HG03064 (cell line): ENCODE results near the gene MYOCD.
"Not testable (repeated sequence)": the region's sequence is repeated elsewhere in the genome, so short reads cannot be mapped to it uniquely, and the experiment has no call there.

ENCODE experiments used
- ATAC-seq: cut with Tn5 transposase; IDR thresholded peaks from one replicate; pipeline ENCODE4 v1.9.1; 2021; ENCODE audit warnings: low read depth; ENCODE audit not compliant: unreplicated experiment

MYOCD gene, protein sequence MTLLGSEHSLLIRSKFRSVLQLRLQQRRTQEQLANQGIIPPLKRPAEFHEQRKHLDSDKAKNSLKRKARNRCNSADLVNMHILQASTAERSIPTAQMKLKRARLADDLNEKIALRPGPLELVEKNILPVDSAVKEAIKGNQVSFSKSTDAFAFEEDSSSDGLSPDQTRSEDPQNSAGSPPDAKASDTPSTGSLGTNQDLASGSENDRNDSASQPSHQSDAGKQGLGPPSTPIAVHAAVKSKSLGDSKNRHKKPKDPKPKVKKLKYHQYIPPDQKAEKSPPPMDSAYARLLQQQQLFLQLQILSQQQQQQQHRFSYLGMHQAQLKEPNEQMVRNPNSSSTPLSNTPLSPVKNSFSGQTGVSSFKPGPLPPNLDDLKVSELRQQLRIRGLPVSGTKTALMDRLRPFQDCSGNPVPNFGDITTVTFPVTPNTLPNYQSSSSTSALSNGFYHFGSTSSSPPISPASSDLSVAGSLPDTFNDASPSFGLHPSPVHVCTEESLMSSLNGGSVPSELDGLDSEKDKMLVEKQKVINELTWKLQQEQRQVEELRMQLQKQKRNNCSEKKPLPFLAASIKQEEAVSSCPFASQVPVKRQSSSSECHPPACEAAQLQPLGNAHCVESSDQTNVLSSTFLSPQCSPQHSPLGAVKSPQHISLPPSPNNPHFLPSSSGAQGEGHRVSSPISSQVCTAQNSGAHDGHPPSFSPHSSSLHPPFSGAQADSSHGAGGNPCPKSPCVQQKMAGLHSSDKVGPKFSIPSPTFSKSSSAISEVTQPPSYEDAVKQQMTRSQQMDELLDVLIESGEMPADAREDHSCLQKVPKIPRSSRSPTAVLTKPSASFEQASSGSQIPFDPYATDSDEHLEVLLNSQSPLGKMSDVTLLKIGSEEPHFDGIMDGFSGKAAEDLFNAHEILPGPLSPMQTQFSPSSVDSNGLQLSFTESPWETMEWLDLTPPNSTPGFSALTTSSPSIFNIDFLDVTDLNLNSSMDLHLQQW

DNA sequence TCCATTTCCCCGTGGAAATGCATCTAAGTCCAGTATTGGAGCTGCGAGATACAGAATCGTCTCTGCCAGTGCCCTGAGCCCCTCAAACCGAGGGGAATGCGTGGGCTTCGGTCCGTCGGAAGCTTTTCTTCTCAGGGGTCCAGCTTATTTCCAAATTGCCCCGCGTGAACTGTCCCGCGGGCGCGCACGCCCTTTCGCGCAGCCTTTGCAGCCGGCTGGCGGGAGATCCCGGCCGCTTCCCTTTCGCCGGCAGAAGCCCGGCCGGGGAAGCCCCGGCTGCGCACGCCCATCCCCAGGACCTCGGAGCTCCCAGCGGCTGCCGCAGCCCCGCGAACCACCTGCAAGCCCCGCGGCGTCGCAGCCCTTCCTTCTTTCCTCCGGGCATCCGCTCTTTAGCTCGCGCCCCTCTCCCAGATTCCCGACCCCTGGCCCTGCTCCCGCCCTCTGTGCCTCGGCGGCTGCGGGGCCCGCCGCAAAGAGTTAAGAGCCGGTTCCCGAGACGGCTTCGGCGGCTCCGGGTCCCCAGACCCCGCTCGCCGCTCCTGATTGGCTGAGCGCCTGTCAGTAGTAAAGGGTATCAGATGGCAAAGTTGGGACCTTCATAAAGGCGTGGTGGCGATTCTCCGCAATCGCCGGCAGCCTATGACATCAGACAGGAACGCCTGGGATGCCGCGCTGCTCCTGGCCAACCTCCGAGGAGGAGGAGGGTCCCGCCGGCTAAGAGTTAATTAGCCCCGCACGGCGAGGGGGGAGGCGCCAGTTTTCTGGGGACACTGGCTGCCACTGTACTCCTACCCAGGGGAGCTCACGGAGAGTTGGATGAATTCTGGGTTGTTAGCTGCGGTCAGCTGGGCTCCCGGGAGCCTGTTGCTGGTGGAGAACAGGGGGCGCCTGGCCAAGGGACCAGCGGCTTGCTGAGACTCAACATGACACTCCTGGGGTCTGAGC lies at the start of gene MYOCD:
Gene MYOCD (plus strand): TSS at position 628 of the 948 bp plus-strand sequence. CDS start 299 bp downstream, at position 927.
- ATAC-seq: no peak

DNA sequence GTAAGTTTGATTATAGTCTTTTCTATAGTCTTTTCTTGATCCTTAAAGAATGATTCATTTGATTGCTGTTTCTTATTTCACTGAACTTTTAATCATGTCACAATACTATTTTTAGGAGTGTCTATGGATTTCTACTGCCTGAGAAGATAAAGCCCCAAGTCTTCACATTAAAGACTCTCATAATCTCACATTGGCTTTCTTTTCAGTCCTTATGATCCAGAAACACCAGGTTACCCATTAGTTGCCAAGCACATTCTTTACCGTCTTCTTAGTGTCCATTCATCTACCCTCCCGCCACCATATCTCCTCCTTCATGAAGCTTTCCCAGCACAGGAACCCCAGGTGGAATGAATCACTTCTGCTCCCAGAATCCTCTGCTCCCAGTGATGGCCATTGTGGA lies 49.5 kb upstream of the MYOCD start:
- no peak for ATAC-seq

DNA sequence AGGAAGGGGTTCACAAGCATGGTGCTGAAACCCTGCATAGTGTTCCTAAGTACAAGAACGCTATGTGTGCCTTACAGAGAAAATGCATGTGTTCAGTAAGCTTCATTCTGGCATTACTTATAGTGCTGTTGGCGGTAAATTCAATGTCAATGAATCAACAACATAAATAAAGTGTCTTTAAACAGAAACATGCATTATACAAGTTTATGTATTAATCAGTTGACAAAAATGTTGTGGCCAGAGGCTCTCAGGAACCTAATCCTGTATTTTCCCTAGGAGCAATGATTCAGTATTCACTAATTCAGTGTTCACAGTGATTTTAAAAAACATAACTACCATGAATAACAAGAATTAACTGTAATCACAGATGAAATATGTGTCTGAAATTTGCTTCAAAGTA lies 47.1 kb upstream of the MYOCD start:
- no peak for ATAC-seq

DNA sequence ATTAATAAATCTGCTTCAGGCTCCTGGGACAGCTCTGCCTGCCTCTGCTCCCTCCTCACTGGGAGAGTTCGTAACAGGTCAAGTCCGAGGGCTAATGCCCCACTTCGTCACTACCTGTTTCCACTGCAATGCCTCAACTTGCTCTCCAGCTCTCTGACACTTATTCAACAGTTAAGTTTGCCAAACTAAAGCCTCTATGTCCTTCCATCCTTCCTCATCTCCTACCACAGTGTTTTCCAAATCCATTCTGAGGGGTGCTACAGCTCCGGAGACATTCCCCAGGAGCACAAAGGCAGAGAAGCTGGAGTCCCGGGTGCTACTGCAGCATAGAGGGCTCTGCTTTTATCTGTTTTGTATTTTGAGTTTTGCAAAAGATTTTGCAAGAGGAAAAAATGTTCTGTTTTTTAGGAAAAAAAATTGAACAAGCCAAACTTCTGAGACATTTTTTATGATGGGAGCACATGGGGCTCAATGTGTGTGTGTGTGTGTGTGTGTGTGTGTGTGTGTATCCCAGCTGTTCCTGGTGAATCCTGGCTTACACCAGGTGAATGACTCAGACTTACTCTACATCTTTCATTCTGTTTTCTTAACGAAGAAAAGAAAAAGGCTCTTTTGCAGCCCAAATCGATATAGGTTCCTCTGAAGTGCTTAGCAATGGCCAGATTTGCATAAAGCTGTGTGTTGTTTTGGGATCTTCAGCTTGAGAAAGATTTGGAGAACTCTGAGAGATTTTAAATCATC lies 46.1 kb upstream of the MYOCD start:
- ATAC-seq: no peak

DNA sequence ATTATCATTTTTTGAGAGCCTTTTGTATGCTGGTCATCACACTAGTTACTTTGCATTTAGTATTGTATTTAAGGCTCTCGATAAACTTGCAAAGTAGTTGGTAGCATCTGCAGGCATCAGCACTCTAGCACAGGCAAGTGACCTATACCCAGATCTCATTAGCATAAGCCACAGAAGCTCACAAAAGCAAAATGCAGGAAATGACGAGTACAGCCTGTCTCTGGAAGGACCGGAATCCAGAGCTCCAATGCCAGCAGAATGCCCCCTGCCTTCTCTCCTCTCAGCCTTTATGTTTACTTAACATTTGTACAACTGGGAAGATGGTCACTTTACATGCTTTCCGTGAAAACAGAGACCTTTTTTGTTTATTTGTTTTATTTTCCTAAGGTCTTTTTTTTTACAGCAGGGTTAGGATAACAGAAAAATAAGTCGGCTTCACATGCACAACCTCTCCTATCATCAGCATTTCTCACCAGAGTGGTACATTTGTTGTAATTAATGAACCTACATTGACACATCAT lies 45.4 kb upstream of the MYOCD start:
- no peak for ATAC-seq

DNA sequence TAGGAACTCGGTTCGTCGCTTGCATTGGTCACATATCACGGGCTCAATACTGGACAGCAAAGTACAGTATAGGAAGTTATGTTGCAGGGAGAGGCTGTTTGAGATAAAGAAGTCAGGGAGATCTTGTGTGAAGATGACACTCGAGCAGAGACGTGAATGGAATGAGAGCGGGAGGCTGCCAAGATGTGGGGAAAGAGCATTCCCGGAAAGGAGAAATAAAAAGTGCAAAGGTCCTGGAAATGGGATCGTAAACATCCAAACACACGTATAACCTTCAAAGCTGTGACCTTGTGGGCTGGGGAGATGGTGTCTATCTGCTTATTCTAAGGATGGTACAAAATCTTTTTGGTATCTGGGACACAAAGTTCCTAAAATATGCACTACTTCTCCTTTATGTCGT lies 43.0 kb upstream of the MYOCD start:
- no peak for ATAC-seq

DNA sequence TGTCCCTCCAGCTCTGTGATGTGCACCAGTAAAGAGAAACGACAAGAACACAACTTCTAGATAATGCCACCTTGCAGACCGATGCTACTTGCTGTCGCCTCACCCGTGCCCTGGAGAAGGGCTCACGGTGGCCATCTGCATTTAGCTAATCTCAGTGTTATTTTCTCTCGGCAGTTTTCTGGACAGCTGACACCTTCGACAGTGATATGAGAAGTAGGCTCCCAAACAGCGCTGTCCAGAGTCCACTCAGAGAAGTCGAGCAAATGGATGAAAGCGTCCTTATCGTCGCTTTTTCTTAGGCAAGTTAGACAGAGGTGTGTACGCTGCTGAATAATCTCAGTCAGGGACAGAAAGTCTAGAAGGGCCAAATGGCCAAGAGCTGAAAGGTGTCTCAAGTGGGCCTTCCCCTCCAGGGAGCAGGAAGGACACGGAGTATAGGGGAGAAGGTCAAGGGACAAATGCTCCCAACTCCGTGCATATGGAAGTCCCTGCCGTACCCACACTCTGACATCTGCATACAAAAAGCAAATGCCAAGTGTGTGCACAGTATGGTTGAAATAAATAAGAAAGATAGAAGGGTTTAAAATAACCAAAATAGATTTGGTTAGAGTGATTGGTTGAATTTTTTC lies 42.4 kb upstream of the MYOCD start:
- no peak for ATAC-seq

DNA sequence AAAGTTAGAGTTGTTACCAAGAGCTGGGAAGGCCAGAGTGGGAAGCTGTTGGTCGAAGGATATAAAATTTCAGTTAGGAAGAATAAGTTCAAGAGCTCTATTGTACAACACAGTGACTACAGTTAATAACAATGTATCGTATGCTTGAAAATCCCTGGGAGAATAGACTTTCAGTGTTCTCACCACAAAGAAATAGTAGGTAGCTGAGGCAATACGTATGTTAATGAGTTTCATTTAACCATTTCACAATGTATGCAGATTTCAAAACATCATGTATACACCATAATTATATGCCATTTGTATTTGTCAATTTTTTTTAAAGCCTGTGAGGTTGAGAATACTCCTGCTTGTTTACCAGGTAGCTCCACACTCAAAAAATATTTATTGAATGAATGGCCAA lies 41.5 kb upstream of the MYOCD start:
- ATAC-seq: no peak

DNA sequence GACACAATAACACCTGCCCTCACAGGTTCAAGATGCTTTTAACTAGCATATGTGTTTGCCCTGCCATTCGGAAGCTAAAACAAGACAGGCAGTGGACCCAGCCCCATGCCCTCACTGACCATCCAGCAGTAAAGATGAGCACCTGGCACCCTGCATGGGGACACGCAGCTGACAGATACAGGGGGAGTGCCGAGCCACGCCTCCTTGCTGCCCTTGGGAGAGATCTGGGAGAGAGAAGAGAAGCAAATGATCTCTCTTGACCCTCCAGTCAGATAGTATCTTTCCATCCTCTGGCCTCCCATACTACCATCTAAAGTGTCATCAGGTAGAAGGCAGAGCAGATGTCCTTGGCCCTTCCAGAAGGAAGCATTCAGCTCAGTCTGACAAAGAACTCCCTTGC lies 40.6 kb upstream of the MYOCD start:
- no peak for ATAC-seq

DNA sequence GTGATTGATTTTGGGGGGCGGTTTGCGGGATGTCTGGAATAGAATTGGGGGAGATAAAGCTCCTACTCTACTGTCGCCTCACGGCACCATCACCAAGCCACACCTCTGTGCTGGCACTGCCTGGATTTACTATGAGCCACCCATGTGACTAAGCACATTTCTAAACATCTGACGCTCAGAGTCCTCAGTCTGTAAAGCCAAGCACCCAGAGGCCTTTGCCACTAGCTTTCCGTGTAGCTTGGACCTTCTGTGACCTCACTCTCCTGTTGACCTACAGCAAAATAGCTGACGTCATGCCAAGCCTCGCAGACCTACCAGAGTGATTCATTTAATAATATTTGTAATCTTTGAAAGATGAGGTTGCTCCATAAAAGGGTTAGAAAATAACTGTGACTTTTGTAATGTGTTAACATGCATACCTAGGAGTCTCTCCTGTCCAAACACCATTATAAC lies 38.5 kb upstream of the MYOCD start:
- ATAC-seq: no peak

DNA sequence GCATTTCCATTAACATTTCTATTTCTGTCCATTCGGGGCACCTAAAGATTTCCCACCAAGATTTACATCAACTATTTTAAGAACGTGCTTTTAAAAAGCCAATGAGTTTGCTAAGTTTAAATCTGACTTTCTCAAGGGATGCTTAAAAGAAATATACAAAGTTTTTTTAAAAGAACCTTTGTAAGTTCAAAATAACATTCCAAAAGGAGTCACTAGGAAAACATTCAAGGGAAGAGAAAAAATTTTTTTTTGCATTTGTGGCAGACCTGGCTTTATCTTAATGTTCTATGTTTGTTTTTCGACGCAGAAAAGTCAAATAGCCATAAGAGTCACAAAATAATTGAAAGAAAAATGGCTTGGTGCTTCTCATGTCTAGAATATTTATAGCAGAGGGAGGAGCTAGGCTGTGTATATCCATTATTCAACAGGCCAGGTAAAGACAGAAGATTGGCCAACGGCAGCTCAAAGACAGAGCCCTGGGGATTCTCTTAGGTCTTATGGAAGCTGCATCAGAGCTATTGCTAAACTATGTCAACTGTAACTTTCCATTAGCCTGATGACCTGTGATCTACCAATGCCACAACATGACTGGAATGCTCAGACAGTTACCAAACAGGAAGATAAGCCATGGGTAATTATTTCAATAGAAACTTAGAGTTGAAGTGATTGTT lies 37.8 kb upstream of the MYOCD start:
- no peak for ATAC-seq

DNA sequence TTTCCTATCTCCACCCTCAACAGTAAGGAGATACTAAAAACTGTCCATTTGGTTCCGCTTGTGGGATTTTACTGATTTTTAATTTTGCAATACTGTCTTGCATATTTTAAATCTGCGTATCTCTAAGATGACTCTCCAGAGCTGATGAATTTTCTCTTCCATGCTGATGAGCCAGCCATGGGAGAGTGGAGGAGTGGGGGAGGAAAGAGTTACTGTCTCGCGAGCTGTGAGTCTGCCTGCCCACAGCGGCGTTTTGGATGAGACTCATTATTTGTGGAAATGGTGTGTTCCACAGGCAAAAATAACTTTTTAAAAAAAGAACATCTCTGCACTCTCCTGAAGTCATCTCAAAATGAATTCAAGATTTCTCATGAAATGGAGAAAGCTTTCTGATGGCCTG lies 34.6 kb upstream of the MYOCD start:
- ATAC-seq: no peak

DNA sequence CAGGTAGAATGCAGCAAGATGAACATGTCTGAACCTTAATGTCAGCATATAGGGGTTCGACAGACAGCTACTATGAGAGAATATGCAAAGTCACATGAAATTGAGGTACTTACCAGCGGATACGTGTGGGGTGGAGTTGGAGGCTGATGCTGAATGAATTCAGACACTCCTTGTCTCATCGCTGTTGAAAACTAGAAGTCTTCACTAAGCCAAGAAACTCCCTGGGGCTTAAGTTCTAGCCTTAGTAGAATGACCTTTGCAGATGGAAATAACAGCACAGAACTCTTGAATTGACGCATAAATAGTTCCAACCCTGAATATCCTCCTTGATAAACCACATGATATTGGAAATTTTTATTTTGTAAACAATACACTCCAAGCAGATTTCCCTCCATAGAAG lies 32.9 kb upstream of the MYOCD start:
- no peak for ATAC-seq

DNA sequence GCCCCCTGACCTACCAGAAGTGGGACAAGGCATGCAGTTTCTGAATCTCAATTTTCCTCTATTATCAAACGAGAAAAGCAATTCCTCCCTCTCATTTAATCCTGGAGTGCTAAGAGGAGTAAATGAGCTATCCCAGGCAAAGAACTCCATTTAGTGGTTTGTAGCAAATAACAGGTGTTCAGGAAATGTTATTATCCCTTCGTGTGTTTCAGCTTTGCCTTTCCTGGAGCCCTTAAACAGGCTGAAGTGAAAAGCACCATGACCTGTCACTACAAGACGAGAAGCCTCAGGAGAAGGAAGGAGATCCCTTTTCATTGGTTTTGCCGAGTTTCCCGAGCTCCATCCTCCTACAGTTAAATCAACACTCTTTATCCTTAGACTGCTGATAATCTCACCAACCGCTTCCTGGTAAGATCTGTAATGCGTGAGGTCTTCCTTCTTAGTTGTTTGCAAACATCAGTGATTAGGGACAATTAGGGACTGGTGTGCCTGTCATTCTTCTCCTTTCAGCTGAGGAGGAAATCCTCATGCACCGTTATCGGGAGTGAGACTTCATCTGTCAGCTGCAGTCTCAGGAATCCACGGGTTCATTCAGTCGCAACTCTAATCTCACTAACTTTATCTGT lies 30.8 kb upstream of the MYOCD start:
- no peak for ATAC-seq

DNA sequence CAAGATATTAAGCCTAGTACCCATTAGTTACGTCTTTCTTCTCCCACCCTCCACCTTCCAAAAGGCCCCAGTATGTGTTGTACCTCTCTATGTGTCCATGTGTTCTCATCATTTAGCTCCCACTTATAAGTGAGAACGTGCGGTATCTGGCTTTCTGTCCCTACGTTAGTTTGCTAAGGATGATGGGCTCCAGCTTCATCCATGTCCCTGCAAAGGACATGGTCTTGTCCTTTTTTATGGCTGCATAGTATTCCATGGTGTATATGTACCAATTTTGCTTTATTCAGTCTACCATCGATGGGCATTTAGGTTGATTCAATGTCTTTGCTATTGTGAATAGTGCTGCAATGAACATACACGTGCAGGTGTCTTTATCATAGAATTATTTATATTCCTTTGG lies 29.7 kb upstream of the MYOCD start:
- ATAC-seq: not testable (repeated sequence)

DNA sequence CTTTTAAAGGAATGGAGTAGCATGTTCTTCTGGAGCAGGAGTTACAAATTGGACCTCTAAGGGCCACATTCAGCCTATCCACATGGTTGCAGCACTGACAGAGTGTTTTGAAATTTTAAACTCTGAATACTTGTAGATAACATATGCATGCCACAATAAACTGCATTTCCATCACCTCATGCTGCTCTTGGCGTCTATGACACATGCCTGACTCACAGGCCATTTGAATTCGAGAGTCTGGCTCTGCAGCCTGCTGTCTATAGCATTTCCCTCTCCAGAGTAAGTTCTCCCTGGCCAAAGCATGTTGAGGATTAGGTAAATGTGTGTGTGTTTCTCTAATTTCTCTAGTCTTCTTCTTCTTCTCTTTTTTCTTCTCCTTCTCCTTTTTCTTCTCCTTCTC lies 28.7 kb upstream of the MYOCD start:
- ATAC-seq: no peak

DNA sequence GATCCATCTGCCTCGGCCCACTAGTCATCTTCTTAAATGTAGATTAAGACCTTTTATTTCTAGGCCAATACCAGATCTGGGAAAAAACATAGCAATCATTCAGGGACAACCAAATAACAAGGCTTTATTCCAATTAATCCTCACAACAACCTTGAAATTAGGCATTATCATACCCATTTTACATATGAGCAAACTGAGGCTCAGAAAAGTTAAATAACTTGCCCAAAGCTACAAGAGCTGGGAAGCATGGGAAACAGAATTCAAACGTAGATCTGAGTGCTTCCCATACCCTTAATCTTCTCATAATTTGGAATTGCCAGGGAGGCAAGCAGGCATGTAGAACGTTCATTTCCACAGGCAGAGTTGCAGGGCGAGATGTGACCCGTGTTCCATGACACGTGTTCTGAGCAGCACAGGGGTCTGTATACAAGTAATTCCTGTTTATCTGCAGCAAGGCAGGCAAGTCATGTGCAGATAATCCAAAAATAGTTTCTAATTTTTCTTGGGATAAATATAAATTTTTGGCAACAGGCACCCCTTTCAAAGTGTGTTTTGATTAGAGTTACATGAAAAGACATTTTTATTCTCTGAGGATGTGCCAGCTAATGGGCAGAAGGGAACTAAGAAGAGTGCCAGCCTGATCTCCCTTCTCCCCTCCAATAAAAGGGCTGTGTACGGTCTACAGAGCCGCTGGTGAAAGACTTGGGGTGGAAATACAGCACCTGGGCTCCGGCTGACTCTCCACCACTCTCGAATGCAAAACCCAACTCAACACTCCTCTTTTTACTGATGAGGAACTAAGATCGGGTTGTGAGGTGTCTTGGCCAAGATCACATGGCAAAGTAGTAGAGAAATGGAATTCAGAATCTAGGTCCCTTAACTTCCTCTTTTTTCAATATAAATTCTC lies 27.7 kb upstream of the MYOCD start:
- no peak for ATAC-seq
